ENCODE results near the gene SYNJ2. TPM values are rescaled to one million over a fixed set of nuclear protein-coding genes. Genes with fewer than 3 reads are reported as not detected.

Gene SYNJ2
- total RNA-seq, 1 experiment from 2014 or later = 70.0 TPM

DNA sequence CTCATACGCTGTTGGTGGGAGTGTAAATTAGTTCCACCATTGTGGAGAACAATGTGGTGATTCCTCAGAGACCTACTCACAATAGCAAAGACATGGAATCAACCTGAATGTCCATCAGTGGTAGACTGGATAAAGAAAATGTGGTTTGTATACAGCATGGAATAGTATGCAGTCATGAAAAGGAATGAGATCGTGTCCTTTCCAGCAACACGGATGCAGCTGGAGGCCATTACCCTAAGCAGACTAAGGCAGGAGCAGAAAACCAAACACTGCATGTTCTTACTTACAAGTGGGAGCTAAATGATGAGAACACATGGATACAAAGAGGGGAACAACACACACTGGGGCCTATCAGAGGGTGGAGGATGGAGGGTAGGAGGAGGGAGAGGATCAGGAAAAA, 54.6 kb downstream of the SYNJ2 start:
- no TSS peak for BruUV-seq (replicated peaks)
- POLR2A ChIA-PET = interaction anchor here (0.7 kb wide), 1 partner anchor 242 kb away, joined by 5 read pairs; no protein-coding TSS in a partner anchor
- DNase-seq (ENCODE audit: low read depth, low spot score) (no peak), ATAC-seq (no peak)
- Histone ChIP-seq H3K4me1 (ENCODE audit: control insufficient read depth, insufficient read depth, low read length) (peaks cover 55% of the 10 kb centered on the region), H3K27ac (ENCODE audit: low read length) (peak overlapping the region; percentile 1; the same call in 1 of the 2 replicates), H3K36me3 (ENCODE audit: control insufficient read depth, insufficient read depth, low read length) (no peaks in the 10 kb centered on the region), H3K9me3 (ENCODE audit: control insufficient read depth, insufficient read depth, low read depth, low read length) (no peaks in the 10 kb centered on the region), H3K27me3 (ENCODE audit: control insufficient read depth, insufficient read depth, low read length) (no peaks in the 10 kb centered on the region), H3K4me3 (ENCODE audit: low read depth in 2 of 2, low read length in 2 of 2) (no peak overlapping the region)
- intact Hi-C loops (cut with micrococcal nuclease; ENCODE audit: unreplicated experiment) = no loop called here
- TF ChIP-seq, protein P1, sequence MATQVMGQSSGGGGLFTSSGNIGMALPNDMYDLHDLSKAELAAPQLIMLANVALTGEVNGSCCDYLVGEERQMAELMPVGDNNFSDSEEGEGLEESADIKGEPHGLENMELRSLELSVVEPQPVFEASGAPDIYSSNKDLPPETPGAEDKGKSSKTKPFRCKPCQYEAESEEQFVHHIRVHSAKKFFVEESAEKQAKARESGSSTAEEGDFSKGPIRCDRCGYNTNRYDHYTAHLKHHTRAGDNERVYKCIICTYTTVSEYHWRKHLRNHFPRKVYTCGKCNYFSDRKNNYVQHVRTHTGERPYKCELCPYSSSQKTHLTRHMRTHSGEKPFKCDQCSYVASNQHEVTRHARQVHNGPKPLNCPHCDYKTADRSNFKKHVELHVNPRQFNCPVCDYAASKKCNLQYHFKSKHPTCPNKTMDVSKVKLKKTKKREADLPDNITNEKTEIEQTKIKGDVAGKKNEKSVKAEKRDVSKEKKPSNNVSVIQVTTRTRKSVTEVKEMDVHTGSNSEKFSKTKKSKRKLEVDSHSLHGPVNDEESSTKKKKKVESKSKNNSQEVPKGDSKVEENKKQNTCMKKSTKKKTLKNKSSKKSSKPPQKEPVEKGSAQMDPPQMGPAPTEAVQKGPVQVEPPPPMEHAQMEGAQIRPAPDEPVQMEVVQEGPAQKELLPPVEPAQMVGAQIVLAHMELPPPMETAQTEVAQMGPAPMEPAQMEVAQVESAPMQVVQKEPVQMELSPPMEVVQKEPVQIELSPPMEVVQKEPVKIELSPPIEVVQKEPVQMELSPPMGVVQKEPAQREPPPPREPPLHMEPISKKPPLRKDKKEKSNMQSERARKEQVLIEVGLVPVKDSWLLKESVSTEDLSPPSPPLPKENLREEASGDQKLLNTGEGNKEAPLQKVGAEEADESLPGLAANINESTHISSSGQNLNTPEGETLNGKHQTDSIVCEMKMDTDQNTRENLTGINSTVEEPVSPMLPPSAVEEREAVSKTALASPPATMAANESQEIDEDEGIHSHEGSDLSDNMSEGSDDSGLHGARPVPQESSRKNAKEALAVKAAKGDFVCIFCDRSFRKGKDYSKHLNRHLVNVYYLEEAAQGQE (IDR thresholded peaks at IDR 0.05; ENCODE audit: insufficient read depth in 1 of 2, low read depth in 2 of 2, low read length in 1 of 2) = no peak
- TF ChIP-seq SIN3A (IDR thresholded peaks at IDR 0.05; ENCODE audit: borderline replicate concordance, insufficient read depth, low read depth, low read length) (no peak), POLR2AphosphoS5 (IDR thresholded peaks at IDR 0.05; ENCODE audit: low read depth, low read length) (no peak), TCF7L2 (IDR thresholded peaks at IDR 0.05; ENCODE audit: low read depth, low read length) (no peak)
- TF ChIP-seq, protein P2, sequence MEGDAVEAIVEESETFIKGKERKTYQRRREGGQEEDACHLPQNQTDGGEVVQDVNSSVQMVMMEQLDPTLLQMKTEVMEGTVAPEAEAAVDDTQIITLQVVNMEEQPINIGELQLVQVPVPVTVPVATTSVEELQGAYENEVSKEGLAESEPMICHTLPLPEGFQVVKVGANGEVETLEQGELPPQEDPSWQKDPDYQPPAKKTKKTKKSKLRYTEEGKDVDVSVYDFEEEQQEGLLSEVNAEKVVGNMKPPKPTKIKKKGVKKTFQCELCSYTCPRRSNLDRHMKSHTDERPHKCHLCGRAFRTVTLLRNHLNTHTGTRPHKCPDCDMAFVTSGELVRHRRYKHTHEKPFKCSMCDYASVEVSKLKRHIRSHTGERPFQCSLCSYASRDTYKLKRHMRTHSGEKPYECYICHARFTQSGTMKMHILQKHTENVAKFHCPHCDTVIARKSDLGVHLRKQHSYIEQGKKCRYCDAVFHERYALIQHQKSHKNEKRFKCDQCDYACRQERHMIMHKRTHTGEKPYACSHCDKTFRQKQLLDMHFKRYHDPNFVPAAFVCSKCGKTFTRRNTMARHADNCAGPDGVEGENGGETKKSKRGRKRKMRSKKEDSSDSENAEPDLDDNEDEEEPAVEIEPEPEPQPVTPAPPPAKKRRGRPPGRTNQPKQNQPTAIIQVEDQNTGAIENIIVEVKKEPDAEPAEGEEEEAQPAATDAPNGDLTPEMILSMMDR (IDR thresholded peaks at IDR 0.05) = no peak
- CTCF ChIA-PET = no interaction called here
- in situ Hi-C loops (cut with HindIII; ENCODE audit: low pct_unique_long_range_greater_than_20kb, low sequenced_read_pairs) = no loop called here

DNA sequence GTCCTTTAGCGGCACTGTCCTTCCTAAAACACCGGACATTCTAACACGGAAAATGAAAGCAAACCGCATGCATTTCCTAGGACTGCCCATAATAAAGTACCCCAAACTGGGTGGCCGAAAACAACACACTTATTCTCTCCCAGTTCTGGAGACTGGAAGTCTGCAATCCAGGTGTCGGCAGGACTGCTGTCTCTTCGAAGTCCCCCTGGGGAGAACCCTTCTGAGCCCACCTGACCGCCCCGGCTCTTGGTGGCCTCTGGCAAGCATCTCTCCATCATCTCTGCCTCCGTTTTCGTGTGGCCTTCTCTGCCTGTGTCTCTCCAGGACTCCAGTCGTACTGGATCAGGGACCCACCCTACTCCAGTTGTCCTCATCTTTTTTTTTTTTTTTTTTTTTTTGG, 55.4 kb downstream of the SYNJ2 start:
- no peak overlapping the region for H3K4me3 ChIP-seq (ENCODE audit: low read depth in 2 of 2, low read length in 2 of 2)
- H3K27me3 ChIP-seq (ENCODE audit: control insufficient read depth, insufficient read depth, low read length) = no peaks in the 10 kb centered on the region
- ATAC-seq (no peak), DNase-seq (ENCODE audit: low read depth, low spot score) (no peak)
- peak overlapping the region; percentile 72 for H3K27ac ChIP-seq (ENCODE audit: low read length)
- ChIA-PET CTCF (no interaction called here), POLR2A (interaction anchor here (0.7 kb wide), 1 partner anchor 11 kb away, joined by 14 read pairs; no protein-coding TSS in a partner anchor)
- no TSS peak for BruUV-seq (replicated peaks)
- in situ Hi-C loops (cut with HindIII; ENCODE audit: low pct_unique_long_range_greater_than_20kb, low sequenced_read_pairs) (no loop called here), intact Hi-C loops (cut with micrococcal nuclease; ENCODE audit: unreplicated experiment) (no loop called here)
- no peak for TF ChIP-seq POLR2AphosphoS5 (IDR thresholded peaks at IDR 0.05; ENCODE audit: low read depth, low read length)
- TF ChIP-seq SIN3A (IDR thresholded peaks at IDR 0.05; ENCODE audit: borderline replicate concordance, insufficient read depth, low read depth, low read length) = no peak
- TF ChIP-seq, protein P2 (IDR thresholded peaks at IDR 0.05) = no peak
- no peak for TF ChIP-seq TCF7L2 (IDR thresholded peaks at IDR 0.05; ENCODE audit: low read depth, low read length)
- TF ChIP-seq, protein P1 (IDR thresholded peaks at IDR 0.05; ENCODE audit: insufficient read depth in 1 of 2, low read depth in 2 of 2, low read length in 1 of 2) = no peak
- H3K36me3 ChIP-seq (ENCODE audit: control insufficient read depth, insufficient read depth, low read length) = no peaks in the 10 kb centered on the region
- H3K4me1 ChIP-seq (ENCODE audit: control insufficient read depth, insufficient read depth, low read length) = peaks cover 55% of the 10 kb centered on the region
- H3K9me3 ChIP-seq (ENCODE audit: control insufficient read depth, insufficient read depth, low read depth, low read length) = no peaks in the 10 kb centered on the region
